Measurements from ENCODE around the gene FAM210B. TPM values are rescaled to one million over a fixed set of nuclear protein-coding genes. Genes with fewer than 3 reads are reported as not detected.
"Not testable (repeated sequence)": the region's sequence is repeated elsewhere in the genome, so short reads cannot be mapped to it uniquely, and the experiment has no call there.

FAM210B gene
- total RNA-seq, 1 experiment from 2014 or later = 19.1 TPM

DNA sequence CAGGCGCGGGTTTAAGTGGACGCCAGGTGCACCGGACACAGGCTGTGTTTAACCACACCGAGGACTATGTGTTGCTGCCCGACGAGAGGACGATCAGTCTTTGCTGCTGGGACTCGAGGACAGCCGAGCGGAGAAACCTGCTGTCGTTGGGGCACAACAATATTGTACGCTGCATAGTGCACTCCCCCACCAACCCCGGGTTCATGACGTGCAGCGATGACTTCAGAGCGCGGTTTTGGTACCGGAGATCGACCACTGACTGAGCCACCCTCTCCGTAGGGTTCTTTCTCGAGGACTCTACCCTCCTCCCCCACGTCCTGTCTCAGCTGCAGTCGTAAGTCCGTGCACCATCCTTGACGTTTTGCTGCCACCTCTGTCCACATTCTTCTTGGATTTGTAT, 44.7 kb downstream of the FAM210B start (continued):
- TF ChIP-seq NR3C1 (CRISPR knock-in tag; conservative IDR thresholded peaks at IDR 0.05; ENCODE audit: low read depth) = no peak

DNA sequence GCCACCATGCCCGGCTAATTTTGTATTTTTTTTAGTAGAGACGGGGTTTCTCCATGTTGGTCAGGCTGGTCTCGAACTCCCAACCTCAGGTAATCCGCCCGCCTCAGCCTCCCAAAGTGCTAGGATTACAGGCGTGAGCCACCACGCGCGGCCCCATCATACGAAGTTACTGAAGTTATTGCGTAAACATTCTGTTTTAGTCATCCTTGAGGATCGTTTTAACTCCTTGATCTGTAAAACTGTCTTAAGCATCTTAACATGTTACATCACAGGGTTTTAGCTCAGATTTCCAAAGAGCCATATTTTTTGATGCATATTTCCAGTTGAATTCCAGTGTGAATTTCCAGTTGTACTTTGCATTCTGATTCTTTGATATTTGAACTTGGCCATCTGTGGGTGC, 46.6 kb downstream of the FAM210B start:
- H3K4me3 Mint-ChIP-seq; H3K27ac Mint-ChIP-seq; H3K9me3 Mint-ChIP-seq; DNase-seq (ENCODE audit: low spot score); POLR2A ChIA-PET; CTCF ChIA-PET; ATAC-seq; H3K27me3 Mint-ChIP-seq (ENCODE audit: low read depth); H3K4me1 Mint-ChIP-seq: not testable (repeated sequence)
- H3K36me3 Mint-ChIP-seq = peaks cover 60% of the 10 kb centered on the region

DNA sequence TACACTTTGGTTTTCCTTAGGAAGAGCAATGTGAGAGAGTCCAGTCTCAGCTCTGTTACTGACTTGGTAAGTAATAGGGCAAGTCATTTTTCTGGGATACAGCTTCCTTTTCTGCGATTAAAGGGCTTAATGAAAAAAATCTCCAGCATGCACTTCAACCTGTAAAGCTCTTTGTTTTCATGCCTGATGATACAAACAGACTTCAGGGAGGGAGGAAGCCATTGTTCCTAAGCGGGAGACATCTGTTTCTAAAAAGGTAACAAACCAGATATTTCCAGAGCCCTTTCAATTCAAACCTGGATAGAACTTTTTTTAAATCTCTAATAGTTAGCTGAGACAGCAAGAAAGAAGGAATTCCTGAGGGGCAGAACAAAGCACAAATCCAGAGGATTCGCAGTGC, 48.1 kb downstream of the FAM210B start:
- Mint-ChIP-seq H3K4me1 (no peaks in the 10 kb centered on the region), H3K27me3 (ENCODE audit: low read depth) (no peaks in the 10 kb centered on the region), H3K4me3 (no peak overlapping the region), H3K27ac (no peak overlapping the region), H3K9me3 (no peaks in the 10 kb centered on the region), H3K36me3 (peaks cover 46% of the 10 kb centered on the region)
- TF ChIP-seq ZNF416 (CRISPR knock-in tag; IDR thresholded peaks at IDR 0.05) = no peak
- no peak for ATAC-seq
- no peak for DNase-seq (ENCODE audit: low spot score)
- ChIA-PET CTCF (no interaction called here), POLR2A (no interaction called here)

DNA sequence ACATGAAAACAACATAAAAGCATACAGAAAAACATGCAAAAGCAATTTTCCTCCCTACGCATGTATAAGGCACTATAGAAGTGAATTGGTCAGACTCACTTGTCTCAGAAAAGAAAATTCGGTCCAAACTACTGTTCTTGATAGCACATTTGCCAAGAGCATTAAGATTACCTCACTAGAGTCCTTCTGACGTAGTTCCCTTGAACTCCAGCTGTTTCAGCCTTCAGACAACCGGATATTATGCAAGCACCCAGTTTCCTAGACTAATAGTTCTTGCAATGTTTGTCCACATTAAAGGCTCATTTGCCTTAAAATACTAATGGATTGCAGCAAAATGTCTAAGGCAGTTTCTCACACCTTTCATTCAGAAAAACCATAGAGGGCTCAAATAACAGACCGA, 50.7 kb downstream of the FAM210B start:
- Mint-ChIP-seq H3K27ac (no peak overlapping the region), H3K9me3 (no peaks in the 10 kb centered on the region), H3K27me3 (ENCODE audit: low read depth) (no peaks in the 10 kb centered on the region), H3K36me3 (peaks cover 35% of the 10 kb centered on the region), H3K4me3 (no peak overlapping the region), H3K4me1 (no peaks in the 10 kb centered on the region)
- ATAC-seq = no peak
- TF ChIP-seq, protein P1, sequence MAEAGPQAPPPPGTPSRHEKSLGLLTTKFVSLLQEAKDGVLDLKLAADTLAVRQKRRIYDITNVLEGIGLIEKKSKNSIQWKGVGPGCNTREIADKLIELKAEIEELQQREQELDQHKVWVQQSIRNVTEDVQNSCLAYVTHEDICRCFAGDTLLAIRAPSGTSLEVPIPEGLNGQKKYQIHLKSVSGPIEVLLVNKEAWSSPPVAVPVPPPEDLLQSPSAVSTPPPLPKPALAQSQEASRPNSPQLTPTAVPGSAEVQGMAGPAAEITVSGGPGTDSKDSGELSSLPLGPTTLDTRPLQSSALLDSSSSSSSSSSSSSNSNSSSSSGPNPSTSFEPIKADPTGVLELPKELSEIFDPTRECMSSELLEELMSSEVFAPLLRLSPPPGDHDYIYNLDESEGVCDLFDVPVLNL (CRISPR knock-in tag; IDR thresholded peaks at IDR 0.05; ENCODE audit: borderline replicate concordance, low read depth) = no peak
- TF ChIP-seq, protein P2, sequence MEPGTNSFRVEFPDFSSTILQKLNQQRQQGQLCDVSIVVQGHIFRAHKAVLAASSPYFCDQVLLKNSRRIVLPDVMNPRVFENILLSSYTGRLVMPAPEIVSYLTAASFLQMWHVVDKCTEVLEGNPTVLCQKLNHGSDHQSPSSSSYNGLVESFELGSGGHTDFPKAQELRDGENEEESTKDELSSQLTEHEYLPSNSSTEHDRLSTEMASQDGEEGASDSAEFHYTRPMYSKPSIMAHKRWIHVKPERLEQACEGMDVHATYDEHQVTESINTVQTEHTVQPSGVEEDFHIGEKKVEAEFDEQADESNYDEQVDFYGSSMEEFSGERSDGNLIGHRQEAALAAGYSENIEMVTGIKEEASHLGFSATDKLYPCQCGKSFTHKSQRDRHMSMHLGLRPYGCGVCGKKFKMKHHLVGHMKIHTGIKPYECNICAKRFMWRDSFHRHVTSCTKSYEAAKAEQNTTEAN (CRISPR knock-in tag; IDR thresholded peaks at IDR 0.05) = no peak
- POLR2A ChIA-PET = no interaction called here
- CTCF ChIA-PET = no interaction called here
- DNase-seq (ENCODE audit: low spot score) = no peak

DNA sequence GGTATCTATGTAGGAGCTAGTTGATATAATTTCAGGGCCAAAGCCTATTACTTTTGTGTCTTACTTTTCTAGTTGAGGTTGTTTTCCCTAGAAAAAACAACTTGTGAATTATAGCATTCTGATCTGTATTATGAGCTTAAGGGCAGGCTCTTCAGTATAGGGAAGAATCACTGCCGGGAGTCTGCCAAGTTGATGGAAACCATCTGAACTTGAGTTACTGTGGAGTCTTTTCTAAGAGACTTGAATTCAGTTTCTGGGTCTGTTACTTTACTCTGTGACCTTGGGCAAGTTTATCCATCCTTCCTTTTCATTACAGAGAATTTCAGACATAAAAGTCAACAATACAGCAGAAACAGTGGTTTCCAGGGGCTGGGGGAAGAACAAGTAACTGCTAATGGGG, 51.2 kb downstream of the FAM210B start:
- POLR2A ChIA-PET = no interaction called here

DNA sequence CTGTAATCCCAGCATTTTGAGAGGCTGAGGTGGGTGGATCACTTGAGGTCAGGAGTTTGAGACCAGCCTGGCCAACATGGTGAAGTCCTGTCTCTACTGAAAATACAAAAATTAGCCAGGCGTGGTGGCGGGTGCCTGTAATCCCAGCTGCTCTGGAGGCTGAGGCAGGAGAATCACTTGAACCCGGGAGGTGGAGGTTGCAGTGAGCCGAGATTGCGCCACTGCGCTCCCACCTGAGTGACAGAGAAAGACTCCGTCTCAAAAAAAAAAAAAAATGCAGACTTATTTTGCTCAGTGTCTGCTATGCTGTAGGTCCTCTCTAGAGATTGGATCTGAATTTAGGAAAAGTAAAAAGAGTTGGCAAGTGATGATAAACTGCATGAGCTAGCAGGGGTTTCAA, 52.5 kb downstream of the FAM210B start:
- H3K27me3 Mint-ChIP-seq (ENCODE audit: low read depth); H3K9me3 Mint-ChIP-seq; H3K4me1 Mint-ChIP-seq; DNase-seq (ENCODE audit: low spot score); ATAC-seq; H3K27ac Mint-ChIP-seq; CTCF ChIA-PET; H3K4me3 Mint-ChIP-seq: not testable (repeated sequence)
- POLR2A ChIA-PET = interaction anchor here (0.6 kb wide), 1 partner anchor 18 kb away, joined by 5 read pairs; no protein-coding TSS in a partner anchor
- H3K36me3 Mint-ChIP-seq = peaks cover 23% of the 10 kb centered on the region

More for the DNA sequence above, 51.2 kb downstream of the FAM210B start:
- no peak for TF ChIP-seq ZNF232 (CRISPR knock-in tag; IDR thresholded peaks at IDR 0.05)
- no peak for TF ChIP-seq HMGA2 (CRISPR knock-in tag; IDR thresholded peaks at IDR 0.05)
- TF ChIP-seq NFYB (CRISPR knock-in tag; conservative IDR thresholded peaks at IDR 0.05; ENCODE audit: low read depth) = no peak
- Mint-ChIP-seq H3K27ac (no peak overlapping the region), H3K9me3 (no peaks in the 10 kb centered on the region), H3K27me3 (ENCODE audit: low read depth) (no peaks in the 10 kb centered on the region), H3K4me3 (no peak overlapping the region), H3K36me3 (peaks cover 34% of the 10 kb centered on the region), H3K4me1 (no peaks in the 10 kb centered on the region)
- no peak for DNase-seq (ENCODE audit: low spot score)
- CTCF ChIA-PET = no interaction called here
- ATAC-seq = no peak

DNA sequence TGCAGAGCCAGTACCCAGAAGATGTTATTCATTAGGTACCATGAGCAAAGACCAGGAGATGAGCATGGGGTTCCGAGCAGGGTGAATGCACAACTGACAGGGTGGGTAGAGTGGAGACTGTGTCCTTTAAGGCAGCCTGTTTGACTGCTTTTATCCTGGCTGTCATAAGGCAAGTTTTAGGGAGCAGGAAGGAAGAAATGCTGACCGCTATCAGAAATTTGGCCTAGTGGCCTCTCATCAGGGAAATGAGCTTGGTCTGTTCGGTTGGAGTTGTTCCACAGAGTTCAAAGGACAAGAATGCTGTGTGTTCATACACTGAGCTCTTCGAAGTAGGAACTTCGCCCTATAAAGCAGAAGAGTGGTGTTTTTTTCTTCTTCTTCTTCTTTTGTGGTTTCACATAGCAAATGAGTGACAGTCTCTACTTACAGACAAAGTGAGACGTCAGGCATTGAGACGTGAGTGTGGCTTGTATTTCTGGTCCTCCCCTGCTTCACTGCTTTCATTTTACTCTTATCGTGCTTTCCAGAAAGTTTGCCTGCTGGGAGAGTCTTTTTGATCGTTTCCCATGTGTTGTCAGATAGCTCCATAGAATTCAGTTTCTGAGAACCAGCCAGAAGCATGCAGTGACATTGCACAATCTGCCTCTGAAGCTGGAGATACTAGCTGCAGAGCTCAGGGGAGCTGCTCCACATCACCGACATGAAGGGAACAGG, 53.1 kb downstream of the FAM210B start, which contains the start of gene CASS4:
Gene CASS4 (plus strand): TSS at position 502 of the 714 bp plus-strand sequence. CDS start 199 bp downstream, at position 701.
- ATAC-seq (no peak), DNase-seq (ENCODE audit: low spot score) (no peak)
- POLR2A ChIA-PET = interaction anchor here (0.6 kb wide), 1 partner anchor 17 kb away, joined by 5 read pairs; no protein-coding TSS in a partner anchor
- H3K4me1 Mint-ChIP-seq = no peaks in the 10 kb centered on the region
- no peaks in the 10 kb centered on the region for H3K9me3 Mint-ChIP-seq
- no peaks in the 10 kb centered on the region for H3K27me3 Mint-ChIP-seq (ENCODE audit: low read depth)
- H3K4me3 Mint-ChIP-seq = no peak within 1 kb of the TSS
- no peak within 1 kb of the TSS for H3K27ac Mint-ChIP-seq
- peaks cover 17% of the 10 kb centered on the region for H3K36me3 Mint-ChIP-seq
- CTCF ChIA-PET = no interaction called here
- no peak for TF ChIP-seq IRF2 (CRISPR knock-in tag; IDR thresholded peaks at IDR 0.05; ENCODE audit: borderline replicate concordance, low read depth)
- no peak for TF ChIP-seq GABPB1 (CRISPR knock-in tag; IDR thresholded peaks at IDR 0.05)
- TF ChIP-seq, protein P3, sequence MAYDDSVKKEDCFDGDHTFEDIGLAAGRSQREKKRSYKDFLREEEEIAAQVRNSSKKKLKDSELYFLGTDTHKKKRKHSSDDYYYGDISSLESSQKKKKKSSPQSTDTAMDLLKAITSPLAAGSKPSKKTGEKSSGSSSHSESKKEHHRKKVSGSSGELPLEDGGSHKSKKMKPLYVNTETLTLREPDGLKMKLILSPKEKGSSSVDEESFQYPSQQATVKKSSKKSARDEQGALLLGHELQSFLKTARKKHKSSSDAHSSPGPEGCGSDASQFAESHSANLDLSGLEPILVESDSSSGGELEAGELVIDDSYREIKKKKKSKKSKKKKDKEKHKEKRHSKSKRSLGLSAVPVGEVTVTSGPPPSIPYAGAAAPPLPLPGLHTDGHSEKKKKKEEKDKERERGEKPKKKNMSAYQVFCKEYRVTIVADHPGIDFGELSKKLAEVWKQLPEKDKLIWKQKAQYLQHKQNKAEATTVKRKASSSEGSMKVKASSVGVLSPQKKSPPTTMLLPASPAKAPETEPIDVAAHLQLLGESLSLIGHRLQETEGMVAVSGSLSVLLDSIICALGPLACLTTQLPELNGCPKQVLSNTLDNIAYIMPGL (CRISPR knock-in tag; IDR thresholded peaks at IDR 0.05) = no peak
- TF ChIP-seq NR1H2 (CRISPR knock-in tag; IDR thresholded peaks at IDR 0.05) = no peak
- TF ChIP-seq, protein P4, sequence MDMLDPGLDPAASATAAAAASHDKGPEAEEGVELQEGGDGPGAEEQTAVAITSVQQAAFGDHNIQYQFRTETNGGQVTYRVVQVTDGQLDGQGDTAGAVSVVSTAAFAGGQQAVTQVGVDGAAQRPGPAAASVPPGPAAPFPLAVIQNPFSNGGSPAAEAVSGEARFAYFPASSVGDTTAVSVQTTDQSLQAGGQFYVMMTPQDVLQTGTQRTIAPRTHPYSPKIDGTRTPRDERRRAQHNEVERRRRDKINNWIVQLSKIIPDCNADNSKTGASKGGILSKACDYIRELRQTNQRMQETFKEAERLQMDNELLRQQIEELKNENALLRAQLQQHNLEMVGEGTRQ (CRISPR knock-in tag; IDR thresholded peaks at IDR 0.05) = no peak
- no peak for TF ChIP-seq SOX15 (CRISPR knock-in tag; IDR thresholded peaks at IDR 0.05)
- TF ChIP-seq NR3C1 (CRISPR knock-in tag; conservative IDR thresholded peaks at IDR 0.05; ENCODE audit: low read depth) = no peak
- no peak for TF ChIP-seq OVOL2 (CRISPR knock-in tag; IDR thresholded peaks at IDR 0.05; ENCODE audit: borderline replicate concordance)
